HTERT RPE-1 (cell line): Measurements from ENCODE around the gene PARD6G.
"Not testable (repeated sequence)": the region's sequence is repeated elsewhere in the genome, so short reads cannot be mapped to it uniquely, and the experiment has no call there.

Source experiments
- in situ Hi-C: fragments of 300-500 bp; cut with MboI; formaldehyde crosslinking; loops from 4 replicates; pipeline ENCODE4 v1.14.3; 2020; ENCODE audit warnings: low sequenced_read_pairs

Gene PARD6G

GRCh38 chr18:80241919-80242777 lies 5.2 kb downstream of the PARD6G start:
- in situ Hi-C loops, result no loop called here

DNA sequence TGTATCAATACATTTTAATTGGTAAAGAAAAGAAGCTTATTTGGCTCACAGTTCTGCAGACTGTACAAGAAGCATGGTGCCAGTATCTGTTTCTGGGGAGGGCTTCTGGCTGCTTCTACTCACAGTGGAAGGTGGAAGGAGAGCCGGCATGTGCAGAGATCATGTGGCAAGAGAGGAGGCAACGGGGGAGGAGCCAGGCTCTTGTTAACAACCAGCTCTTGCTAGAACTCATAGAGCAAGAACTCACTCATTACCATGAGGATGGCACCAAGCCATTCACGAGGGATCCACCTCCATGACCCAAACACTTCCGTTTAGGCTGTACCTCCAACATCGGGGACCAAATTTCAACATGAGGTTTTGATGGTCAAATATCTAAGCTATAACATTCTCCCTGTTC lies 7.5 kb downstream of the PARD6G start:
- in situ Hi-C loops, result no loop called here

DNA sequence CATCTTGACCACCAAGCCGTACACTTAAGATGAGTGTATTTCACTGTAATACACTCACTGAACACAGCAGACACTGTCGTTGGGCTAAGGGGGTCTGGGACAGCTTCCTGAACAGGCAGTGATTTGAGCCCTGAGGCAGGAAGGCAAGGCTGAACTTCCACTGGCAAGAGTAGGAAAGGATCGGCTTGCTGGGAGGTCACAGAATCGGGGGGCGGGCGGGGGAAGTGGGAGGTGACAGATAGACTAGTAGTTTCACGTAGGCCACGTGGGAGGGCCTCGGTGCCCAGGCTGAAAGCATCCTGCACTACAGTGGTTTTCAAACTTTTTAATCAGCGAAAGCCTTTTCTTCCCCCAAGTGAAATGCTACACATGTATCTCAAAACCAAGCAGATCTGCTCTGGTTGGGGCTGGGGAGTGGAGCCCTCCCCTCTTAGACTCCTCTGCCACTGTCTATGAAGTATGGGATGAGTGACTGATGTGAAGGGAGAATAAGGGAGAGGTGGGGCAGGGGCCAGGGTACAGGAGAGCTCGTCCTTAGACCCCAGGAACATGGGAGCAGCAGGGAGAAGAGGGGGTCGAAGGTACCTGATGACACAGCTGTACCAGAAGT lies 8.6 kb downstream of the PARD6G start:
- in situ Hi-C loops, result no loop called here

DNA sequence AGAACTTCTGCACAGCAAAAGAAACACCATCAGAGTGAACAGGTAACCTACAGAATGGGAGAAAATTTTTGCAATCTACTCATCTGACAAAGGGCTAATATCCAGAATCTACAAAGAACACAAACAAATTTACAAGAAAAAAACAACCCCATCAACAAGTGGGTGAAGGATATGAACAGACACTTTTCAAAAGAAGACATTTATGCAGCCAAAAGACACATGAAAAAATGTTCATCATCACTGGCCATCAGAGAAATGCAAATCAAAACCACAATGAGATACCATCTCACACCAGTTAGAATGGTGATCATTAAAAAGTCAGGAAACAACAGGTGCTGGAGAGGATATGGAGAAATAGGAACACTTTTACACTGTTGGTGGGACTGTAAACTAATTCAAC lies 9.8 kb downstream of the PARD6G start:
- in situ Hi-C loops, result not testable (repeated sequence)

DNA sequence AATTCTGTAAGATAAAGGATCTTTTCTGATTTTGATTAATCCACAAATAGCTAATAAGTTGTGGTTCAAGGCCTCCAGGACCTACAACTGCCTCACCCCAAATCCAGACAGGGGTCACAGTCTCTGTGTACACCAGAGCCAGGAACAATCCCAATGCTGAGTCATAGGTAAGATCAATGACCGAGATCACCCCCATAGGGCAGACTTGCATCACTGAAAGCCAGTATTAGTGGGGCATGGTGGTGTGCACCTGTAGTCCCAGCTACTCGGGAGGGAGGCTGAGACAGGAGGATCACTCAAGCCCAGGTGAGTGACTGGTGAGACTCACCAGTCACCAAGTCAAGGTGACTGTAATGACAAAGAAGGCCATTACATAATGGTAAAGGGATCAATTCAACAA lies 12.9 kb downstream of the PARD6G start:
- in situ Hi-C loops, result no loop called here

GRCh38 chr18:80233899-80234298 lies 13.4 kb downstream of the PARD6G start:
- in situ Hi-C loops, result no loop called here

DNA sequence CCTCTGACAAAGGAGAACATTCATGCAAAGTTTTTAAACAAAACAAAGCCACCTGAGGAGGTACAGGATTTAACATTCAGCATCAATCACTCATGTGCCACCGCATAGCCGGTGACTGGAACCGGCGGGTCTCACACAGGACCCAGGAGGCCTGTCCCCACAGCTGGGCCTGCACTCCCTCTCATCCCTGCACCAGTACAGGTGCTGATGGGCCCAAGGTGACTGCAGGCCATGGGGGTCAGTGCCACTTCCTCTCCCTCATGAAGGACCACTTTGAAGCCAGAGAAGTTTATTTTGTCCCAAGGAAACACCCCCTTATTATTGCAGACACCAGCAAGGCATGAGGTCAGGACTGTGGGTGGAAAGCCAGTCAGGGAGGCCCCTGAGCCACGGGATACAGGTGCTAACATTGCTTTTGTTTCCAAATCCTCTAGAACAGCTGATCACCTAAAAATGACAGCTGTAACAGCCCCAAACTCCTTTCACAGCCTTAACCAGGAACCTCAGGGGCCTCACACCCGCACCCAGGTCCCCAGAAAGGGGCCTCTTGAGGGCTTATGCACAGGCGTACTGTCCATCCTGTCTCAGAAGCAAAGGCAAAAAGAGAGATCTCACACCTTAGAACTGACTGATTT lies 14.0 kb downstream of the PARD6G start:
- in situ Hi-C loops, result no loop called here

DNA sequence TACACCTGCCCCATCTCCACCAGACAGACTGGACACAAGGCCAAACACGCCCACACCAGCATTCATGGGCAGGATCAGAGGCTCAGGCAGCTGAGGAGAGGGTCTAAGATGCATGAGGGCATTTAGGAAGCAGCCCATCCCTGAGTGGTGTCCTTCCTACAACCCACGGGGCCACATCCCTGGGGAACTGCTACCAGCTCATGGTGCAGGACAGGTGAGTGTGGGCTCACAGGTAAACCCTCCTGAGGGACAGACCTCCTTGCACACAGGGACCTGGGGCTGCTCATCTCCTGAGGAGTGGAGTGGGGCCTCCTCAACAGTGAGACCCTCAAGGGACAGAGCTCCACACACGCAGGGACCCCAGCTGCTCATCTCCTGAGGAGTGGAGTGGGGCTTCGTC lies 14.6 kb downstream of the PARD6G start:
- in situ Hi-C loops, result no loop called here

- in situ Hi-C loops, result no loop called here
These were observed 15.3 kb downstream of the PARD6G start for GRCh38 chr18:80232030-80232429.

DNA sequence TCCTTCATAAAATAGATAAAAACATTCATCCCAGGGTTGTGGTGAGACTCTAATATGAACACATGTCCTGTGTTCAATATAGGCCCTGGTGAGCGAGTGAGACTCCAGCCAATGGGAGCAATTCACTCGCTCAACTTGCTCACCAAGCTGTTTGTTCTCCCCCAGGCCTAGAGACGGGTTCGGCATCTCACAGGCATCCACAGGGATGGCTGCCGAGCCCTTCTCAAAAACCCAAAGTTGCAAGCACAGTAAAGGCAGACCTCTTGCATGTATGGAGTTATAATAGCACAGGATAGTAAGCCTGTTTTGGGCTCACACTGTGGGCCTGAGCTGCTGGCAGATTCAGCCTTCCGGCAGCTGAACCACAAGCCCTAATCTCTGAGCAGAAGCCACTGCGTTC lies 15.7 kb downstream of the PARD6G start:
- in situ Hi-C loops, result no loop called here

GRCh38 chr18:80231151-80231550 lies 16.2 kb downstream of the PARD6G start:
- in situ Hi-C loops, result no loop called here

GRCh38 chr18:80229766-80230745 lies 17.3 kb downstream of the PARD6G start:
- in situ Hi-C loops, result no loop called here

DNA sequence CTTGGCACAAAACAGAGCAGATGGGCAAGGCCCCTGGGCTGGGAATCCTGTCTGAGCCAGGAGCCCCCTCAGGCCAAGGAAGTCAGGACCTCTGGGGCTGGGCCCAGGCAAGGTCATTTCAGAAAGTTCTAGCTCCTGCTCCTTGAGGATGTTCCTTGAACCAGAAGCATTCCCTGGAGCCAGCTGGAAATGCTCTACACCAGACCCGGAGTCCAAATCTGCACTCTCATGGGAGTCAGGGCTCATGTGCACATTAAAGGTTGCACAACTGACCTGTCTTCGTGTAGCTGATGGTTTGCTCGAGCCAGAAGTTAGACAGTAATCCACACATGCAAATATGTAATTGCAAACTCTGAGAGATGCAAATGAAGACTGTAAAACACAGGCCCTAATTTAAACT lies 18.0 kb downstream of the PARD6G start:
- in situ Hi-C loops, result no loop called here

DNA sequence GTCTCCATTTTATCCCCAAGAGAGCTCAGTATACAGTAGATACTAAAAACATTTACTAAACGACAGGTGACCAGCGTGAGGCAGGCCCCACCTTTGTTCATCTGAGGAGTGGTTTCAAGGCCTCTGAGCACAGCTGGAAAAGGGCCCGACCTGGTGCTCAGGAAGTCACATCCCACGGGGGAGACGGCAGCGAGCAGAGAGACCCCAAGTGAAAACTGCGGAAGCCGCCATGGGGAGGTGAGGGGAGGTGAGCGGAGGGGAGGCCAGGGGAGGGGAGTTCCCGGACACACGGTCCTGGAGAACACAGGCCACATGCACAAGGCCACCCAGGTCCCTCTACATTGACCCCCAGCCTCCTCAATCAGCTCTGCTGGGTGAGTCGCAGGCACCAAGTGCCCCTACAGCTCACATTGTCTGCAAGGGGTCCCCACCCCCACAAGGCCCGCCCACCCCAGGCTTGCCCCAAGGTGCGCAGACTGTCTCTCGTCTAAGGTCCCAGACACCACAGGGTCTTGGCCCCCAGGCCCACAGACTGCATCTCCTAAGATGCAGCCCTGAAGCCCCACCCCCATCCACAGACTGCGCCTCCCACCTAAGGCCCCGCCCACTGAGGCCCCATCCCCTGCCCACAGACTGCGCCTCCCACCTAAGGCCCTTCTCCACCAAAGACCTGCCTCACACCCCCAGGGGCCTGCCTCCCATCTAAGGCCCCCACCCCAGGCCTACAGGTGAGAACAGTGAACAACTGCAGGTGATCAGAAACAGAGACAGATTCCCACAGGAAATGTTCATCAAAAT lies 19.1 kb downstream of the PARD6G start:
- in situ Hi-C loops, result no loop called here

GRCh38 chr18:80227472-80227871 lies 19.8 kb downstream of the PARD6G start:
- in situ Hi-C loops, result no loop called here

DNA sequence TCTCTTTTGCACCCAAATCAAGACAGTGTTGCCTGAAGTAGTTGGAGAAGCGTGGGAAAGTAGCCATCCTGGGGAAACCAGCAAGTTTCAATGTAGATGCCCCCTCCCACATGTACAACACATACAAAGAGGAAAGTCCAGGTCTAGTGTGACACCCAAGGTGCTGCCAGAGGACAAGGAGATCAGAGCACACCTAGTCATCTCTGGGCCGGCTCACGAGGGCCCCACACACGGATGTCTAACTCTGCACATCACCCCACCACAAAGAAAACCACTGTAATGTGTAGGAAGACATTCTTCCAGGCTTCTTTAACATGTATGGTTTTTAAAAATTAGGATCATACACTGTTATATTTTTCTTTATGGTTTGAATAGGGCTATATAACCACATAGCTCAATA lies 21.6 kb downstream of the PARD6G start:
- in situ Hi-C loops, result no loop called here

DNA sequence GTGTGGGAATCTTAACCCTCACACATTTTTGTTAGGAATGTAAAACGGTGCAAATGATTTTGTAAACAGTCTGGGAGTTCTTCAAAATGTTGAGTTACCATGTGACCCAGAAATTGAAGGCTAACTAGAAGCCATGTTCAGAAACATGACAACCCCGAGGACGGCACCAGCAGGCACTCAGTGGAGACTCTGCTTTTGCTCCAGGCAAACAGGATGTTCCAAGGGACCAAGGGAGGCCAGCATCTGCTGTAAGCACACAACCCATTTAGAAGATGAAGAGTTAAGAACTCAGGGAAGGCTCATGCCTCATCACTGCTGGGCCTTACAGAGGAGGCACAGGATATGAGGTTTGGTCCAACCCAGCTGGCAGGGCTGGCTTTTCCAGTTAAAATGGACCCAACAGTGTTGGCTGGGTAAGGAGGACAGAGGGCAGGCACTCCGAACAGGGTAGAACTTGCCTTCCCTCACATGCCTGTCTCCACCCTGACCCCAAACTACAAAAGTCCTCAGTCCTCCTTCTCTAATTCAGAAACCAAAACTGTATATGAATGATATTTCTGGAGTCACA lies 23.6 kb downstream of the PARD6G start:
- in situ Hi-C loops, result no loop called here

DNA sequence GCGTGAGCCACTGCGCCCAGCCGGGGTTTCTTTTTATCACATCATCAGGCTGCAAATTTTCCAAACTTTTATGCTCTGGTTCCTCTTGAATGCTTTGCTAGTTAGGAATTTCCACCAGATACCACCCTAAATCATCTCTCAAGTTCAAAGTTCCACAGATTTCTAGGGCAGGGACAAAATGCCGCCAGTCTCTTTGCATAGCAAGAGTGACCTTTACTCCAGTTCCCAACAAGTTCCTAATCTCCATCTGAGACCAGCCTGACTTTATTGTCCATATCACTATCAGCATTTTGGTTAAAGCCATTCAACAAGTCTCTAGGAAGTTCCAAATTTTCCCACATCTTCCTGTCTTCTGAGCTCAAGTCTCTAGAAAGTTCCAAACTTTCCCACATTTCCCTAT lies 27.8 kb downstream of the PARD6G start:
- in situ Hi-C loops, result not testable (repeated sequence)

GRCh38 chr18:80218341-80219227 lies 28.7 kb downstream of the PARD6G start:
- in situ Hi-C loops, result no loop called here
